Measurements from ENCODE around the gene PARN. TPM values are rescaled to one million over a fixed set of nuclear protein-coding genes. Genes with fewer than 3 reads are reported as not detected.

Gene PARN
- total RNA-seq, 2 experiments from 2014 or later = 27.4 to 28.2 TPM

DNA sequence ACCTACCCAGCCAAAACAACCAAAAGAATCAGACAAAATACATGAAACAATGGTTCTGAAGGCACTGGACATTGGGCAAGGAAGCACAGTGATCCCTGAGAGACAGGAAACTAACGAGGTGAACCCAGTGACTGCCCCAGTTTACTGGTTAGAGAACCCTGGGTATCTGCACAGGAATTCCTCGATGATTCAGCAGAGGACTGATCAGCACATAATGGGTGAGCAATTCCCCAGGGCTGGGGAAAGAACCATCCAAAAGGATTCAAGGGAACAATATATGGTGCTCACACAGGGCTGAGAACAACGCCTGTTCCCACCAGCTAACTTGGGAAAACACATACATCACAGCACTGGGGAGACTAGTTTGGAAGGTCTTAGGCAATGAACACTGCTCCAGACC lies 167.2 kb downstream of the PARN start:
- Histone ChIP-seq H3K4me1 (ENCODE audit: insufficient read depth, low read length) (no peaks in the 10 kb centered on the region), H3K27me3 (ENCODE audit: control insufficient read depth in 1 of 2, insufficient read depth in 2 of 2, low read length in 2 of 2) (no peaks in the 10 kb centered on the region), H3K27ac (ENCODE audit: low read depth in 1 of 2, low read length in 2 of 2) (no peak overlapping the region), H3K4me3 (ENCODE audit: low read length) (no peak overlapping the region), H3K36me3 (ENCODE audit: insufficient read depth, low read length) (peaks cover 9% of the 10 kb centered on the region), H3K9me3 (ENCODE audit: control insufficient read depth in 1 of 2, insufficient read depth in 1 of 2, low read length in 2 of 2) (peaks cover 0 to 17% of the 10 kb centered on the region in 2 experiments)
- TF ChIP-seq, protein P1, sequence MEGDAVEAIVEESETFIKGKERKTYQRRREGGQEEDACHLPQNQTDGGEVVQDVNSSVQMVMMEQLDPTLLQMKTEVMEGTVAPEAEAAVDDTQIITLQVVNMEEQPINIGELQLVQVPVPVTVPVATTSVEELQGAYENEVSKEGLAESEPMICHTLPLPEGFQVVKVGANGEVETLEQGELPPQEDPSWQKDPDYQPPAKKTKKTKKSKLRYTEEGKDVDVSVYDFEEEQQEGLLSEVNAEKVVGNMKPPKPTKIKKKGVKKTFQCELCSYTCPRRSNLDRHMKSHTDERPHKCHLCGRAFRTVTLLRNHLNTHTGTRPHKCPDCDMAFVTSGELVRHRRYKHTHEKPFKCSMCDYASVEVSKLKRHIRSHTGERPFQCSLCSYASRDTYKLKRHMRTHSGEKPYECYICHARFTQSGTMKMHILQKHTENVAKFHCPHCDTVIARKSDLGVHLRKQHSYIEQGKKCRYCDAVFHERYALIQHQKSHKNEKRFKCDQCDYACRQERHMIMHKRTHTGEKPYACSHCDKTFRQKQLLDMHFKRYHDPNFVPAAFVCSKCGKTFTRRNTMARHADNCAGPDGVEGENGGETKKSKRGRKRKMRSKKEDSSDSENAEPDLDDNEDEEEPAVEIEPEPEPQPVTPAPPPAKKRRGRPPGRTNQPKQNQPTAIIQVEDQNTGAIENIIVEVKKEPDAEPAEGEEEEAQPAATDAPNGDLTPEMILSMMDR (IDR thresholded peaks at IDR 0.05) = no peak
- Mint-ChIP-seq H3K9me3 (peaks cover 6% of the 10 kb centered on the region), H3K27ac (no peak overlapping the region), H3K27me3 (no peaks in the 10 kb centered on the region), H3K4me1 (ENCODE audit: low read depth) (peaks cover 15% of the 10 kb centered on the region), H3K4me3 (no peak overlapping the region), H3K36me3 (ENCODE audit: low read depth) (peaks cover 84% of the 10 kb centered on the region)
- ChIA-PET CTCF (interaction anchor here (0.8 to 1.2 kb wide), 2 partner anchors 9 to 1139 kb away, joined by 3 to 4 read pairs; no protein-coding TSS in a partner anchor), POLR2A (no interaction called here)
- intact Hi-C loops (cut with DNase I, micrococcal nuclease) = no loop called here
- DNase-seq (no peak), ATAC-seq (ENCODE audit: poor library complexity) (no peak)

DNA sequence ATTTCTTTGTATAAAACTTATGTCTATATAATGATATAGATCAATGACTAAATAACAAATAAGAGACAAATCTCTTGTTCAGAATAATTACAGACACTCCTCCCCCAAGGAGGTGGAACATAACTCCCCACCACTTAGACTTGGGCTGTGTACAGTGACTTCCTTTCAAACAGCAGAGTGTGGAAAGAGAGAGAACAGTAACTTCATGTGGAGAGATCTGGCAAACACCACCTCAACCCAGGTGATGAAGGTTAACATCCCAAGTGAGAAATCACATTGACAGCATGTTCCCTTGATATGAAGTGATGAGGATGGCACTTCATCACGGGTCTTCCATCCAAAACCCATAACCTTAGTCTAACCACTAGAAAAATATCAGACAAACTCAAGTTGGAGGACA lies 169.3 kb downstream of the PARN start:
- H3K9me3 ChIP-seq (ENCODE audit: control insufficient read depth in 1 of 2, insufficient read depth in 1 of 2, low read length in 2 of 2) = peaks cover 0 to 17% of the 10 kb centered on the region in 2 experiments
- H3K27ac Mint-ChIP-seq = no peak overlapping the region
- ATAC-seq (ENCODE audit: poor library complexity) (no peak), DNase-seq (no peak)
- peaks cover 63% of the 10 kb centered on the region for H3K36me3 Mint-ChIP-seq (ENCODE audit: low read depth)
- CTCF ChIA-PET = no interaction called here
- H3K4me3 Mint-ChIP-seq = no peak overlapping the region
- H3K27me3 Mint-ChIP-seq = no peaks in the 10 kb centered on the region
- POLR2A ChIA-PET = interaction anchor here (0.6 kb wide), 1 partner anchor 9 kb away, joined by 3 read pairs; no protein-coding TSS in a partner anchor
- no peak overlapping the region for H3K27ac ChIP-seq (ENCODE audit: low read depth in 1 of 2, low read length in 2 of 2)
- TF ChIP-seq, protein P1 (IDR thresholded peaks at IDR 0.05) = no peak
- no peak overlapping the region for H3K4me3 ChIP-seq (ENCODE audit: low read length)
- H3K27me3 ChIP-seq (ENCODE audit: control insufficient read depth in 1 of 2, insufficient read depth in 2 of 2, low read length in 2 of 2) = no peaks in the 10 kb centered on the region
- no peaks in the 10 kb centered on the region for H3K4me1 ChIP-seq (ENCODE audit: insufficient read depth, low read length)
- H3K36me3 ChIP-seq (ENCODE audit: insufficient read depth, low read length) = peaks cover 4% of the 10 kb centered on the region
- peaks cover 6% of the 10 kb centered on the region for H3K9me3 Mint-ChIP-seq
- peaks cover 15% of the 10 kb centered on the region for H3K4me1 Mint-ChIP-seq (ENCODE audit: low read depth)
- intact Hi-C loops (cut with DNase I, micrococcal nuclease) = no loop called here

DNA sequence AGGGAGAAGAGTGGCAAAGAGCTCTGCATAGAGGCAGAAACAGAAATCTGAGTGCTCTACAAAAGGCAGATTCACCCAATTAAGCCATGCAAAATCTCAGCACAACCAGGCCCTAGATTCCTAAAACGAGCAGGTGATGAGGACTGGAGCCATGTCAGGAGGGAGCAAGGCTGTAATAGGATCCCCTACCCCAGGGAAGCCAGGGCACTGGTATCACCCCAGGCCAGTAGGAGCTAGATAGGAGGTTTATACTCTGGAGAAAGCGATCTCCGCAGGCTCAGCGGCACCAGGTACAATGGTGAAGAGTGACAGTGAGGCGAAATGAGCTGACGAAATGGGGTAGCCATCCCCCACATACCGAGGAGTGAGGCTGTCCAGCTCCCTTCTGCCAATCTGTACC lies 171.5 kb downstream of the PARN start:
- no peak overlapping the region for H3K27ac Mint-ChIP-seq
- H3K4me1 ChIP-seq (ENCODE audit: insufficient read depth, low read length) = no peaks in the 10 kb centered on the region
- DNase-seq (no peak), ATAC-seq (ENCODE audit: poor library complexity) (no peak)
- intact Hi-C loops (cut with DNase I, micrococcal nuclease) = no loop called here
- no peaks in the 10 kb centered on the region for H3K9me3 Mint-ChIP-seq
- peaks cover 15% of the 10 kb centered on the region for H3K4me1 Mint-ChIP-seq (ENCODE audit: low read depth)
- no peaks in the 10 kb centered on the region for H3K36me3 ChIP-seq (ENCODE audit: insufficient read depth, low read length)
- POLR2A ChIA-PET = no interaction called here
- no peaks in the 10 kb centered on the region for H3K9me3 ChIP-seq (ENCODE audit: control insufficient read depth in 1 of 2, insufficient read depth in 1 of 2, low read length in 2 of 2)
- H3K27me3 ChIP-seq (ENCODE audit: control insufficient read depth in 1 of 2, insufficient read depth in 2 of 2, low read length in 2 of 2) = no peaks in the 10 kb centered on the region
- CTCF ChIA-PET = no interaction called here
- H3K27ac ChIP-seq (ENCODE audit: low read depth in 1 of 2, low read length in 2 of 2) = no peak overlapping the region
- H3K4me3 ChIP-seq (ENCODE audit: low read length) = no peak overlapping the region
- H3K4me3 Mint-ChIP-seq = no peak overlapping the region
- H3K36me3 Mint-ChIP-seq (ENCODE audit: low read depth) = peaks cover 46% of the 10 kb centered on the region
- TF ChIP-seq, protein P1 (IDR thresholded peaks at IDR 0.05) = no peak
- H3K27me3 Mint-ChIP-seq = no peaks in the 10 kb centered on the region

Data from CD4-positive, alpha-beta T cell (primary cell).